NK-92 (cell line): ENCODE results near the gene CD9.
"Not testable (repeated sequence)": the region's sequence is repeated elsewhere in the genome, so short reads cannot be mapped to it uniquely, and the experiment has no call there.

Experiments
- DNase-seq: peaks from one replicate; lab custom pipeline; 2025; ENCODE audit not compliant: unreplicated experiment; lab: John Stamatoyannopoulos, UW

CD9 gene

GRCh38 chr12:6198985-6199530 lies 1.1 kb upstream of the CD9 start:
- no peak for DNase-seq

GRCh38 chr12:6199531-6200255 lies 507 bp upstream of the CD9 start:
- DNase-seq = no peak

- DNase-seq = no peak
Measured at GRCh38 chr12:6201213-6201608, 1.0 kb downstream of the CD9 start.

- no peak for DNase-seq
Measured at GRCh38 chr12:6201826-6202225, 1.6 kb downstream of the CD9 start.

GRCh38 chr12:6202304-6202703 lies 2.1 kb downstream of the CD9 start:
- no peak for DNase-seq

GRCh38 chr12:6202846-6203245 lies 2.6 kb downstream of the CD9 start:
- no peak for DNase-seq

- no peak for DNase-seq
Measured at GRCh38 chr12:6203601-6204000, 3.4 kb downstream of the CD9 start.

GRCh38 chr12:6204533-6205143 lies 4.4 kb downstream of the CD9 start:
- DNase-seq = no peak

GRCh38 chr12:6205144-6205539 lies 4.9 kb downstream of the CD9 start:
- no peak for DNase-seq

- no peak for DNase-seq
Measured at GRCh38 chr12:6205761-6206160, 5.6 kb downstream of the CD9 start.

- no peak for DNase-seq
Measured at GRCh38 chr12:6206327-6206726, 6.1 kb downstream of the CD9 start.

- DNase-seq = no peak
Measured at GRCh38 chr12:6207259-6207925, 7.2 kb downstream of the CD9 start.

GRCh38 chr12:6208130-6208529 lies 7.9 kb downstream of the CD9 start:
- no peak for DNase-seq

- not testable (repeated sequence) for DNase-seq
Measured at GRCh38 chr12:6209428-6209827, 9.2 kb downstream of the CD9 start.

- DNase-seq = no peak
Measured at GRCh38 chr12:6211421-6211869, 11.2 kb downstream of the CD9 start.

- no peak for DNase-seq
Measured at GRCh38 chr12:6212086-6212485, 11.9 kb downstream of the CD9 start.

- DNase-seq = no peak
Measured at GRCh38 chr12:6213969-6214368, 13.8 kb downstream of the CD9 start.

- no peak for DNase-seq
Measured at GRCh38 chr12:6214633-6215032, 14.4 kb downstream of the CD9 start.

GRCh38 chr12:6215120-6215807 lies 15.1 kb downstream of the CD9 start:
- no peak for DNase-seq

GRCh38 chr12:6215932-6216494 lies 15.8 kb downstream of the CD9 start:
- no peak for DNase-seq

GRCh38 chr12:6216581-6216980 lies 16.4 kb downstream of the CD9 start:
- no peak for DNase-seq
